ENCODE data around the gene INF2. TPM values are rescaled to one million over a fixed set of nuclear protein-coding genes. Genes with fewer than 3 reads are reported as not detected.

INF2 gene
- total RNA-seq, 4 donors from 2014 or later, result 51.5 to 129 (median 66.7) TPM

- peaks cover 69 to 85% (median 79%) of the 10 kb centered on the region in 4 donors for H3K4me1 ChIP-seq
- H3K27me3 ChIP-seq, result no peaks in the 10 kb centered on the region
- intact Hi-C loops (cut with DNase I), result no loop called here
- no peak for DNase-seq (ENCODE audit: extremely low spot score)
- H3K36me3 ChIP-seq, result peaks cover 28 to 42% (median 37%) of the 10 kb centered on the region in 4 donors
- H3K27ac ChIP-seq (replicated peaks in 1 of 4), result peak overlapping the region; percentile 62 to 73 (median 64)
- peak overlapping the region; percentile 7 to 35 (median 18) for H3K4me3 ChIP-seq
- no peaks in the 10 kb centered on the region for H3K9me3 ChIP-seq
- TF ChIP-seq CTCF (IDR thresholded peaks at IDR 0.05) (no peak), POLR2A (IDR thresholded peaks at IDR 0.05; ENCODE audit: low read depth) (no peak), EP300 (IDR thresholded peaks at IDR 0.05) (no peak), POLR2AphosphoS5 (IDR thresholded peaks at IDR 0.05) (no peak)
- WGBS, result 27% methylated on average over 8 of the region's 24 CpGs
Observed at GRCh38 chr14:104698688-104699425, 9.4 kb downstream of the INF2 start.

DNA sequence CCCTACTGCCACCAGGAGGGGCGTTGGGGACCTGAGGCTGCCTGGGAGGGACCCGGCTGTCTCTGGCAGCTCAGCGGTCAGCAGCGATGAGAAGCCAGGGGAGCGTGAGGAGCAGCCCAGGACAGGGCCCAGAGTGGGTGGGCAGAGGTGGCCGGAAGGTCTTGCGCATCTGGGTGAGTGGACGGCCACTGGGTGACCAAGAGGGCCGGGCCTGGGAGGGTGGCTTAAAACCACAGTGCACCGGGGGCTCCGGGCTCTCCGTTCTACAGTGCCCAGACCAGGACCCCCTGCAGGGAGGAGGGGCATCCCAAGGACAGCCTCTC is 10.0 kb downstream of the INF2 start:
- peak overlapping the region; percentile 7 to 35 (median 18) for H3K4me3 ChIP-seq
- TF ChIP-seq CTCF (IDR thresholded peaks at IDR 0.05) (no peak), EP300 (IDR thresholded peaks at IDR 0.05) (no peak), POLR2A (IDR thresholded peaks at IDR 0.05; ENCODE audit: low read depth) (no peak), POLR2AphosphoS5 (IDR thresholded peaks at IDR 0.05) (no peak)
- intact Hi-C loops (cut with DNase I), result no loop called here
- peaks cover 31 to 45% (median 42%) of the 10 kb centered on the region in 4 donors for H3K36me3 ChIP-seq
- WGBS, result 83% methylated on average over 12 of the region's 12 CpGs
- no peak for DNase-seq (ENCODE audit: extremely low spot score)
- no peaks in the 10 kb centered on the region for H3K27me3 ChIP-seq
- no peaks in the 10 kb centered on the region for H3K9me3 ChIP-seq
- peak overlapping the region; percentile 62 to 73 (median 64) for H3K27ac ChIP-seq (replicated peaks in 1 of 4)
- H3K4me1 ChIP-seq, result peaks cover 64 to 80% (median 74%) of the 10 kb centered on the region in 4 donors

- intact Hi-C loops (cut with DNase I), result no loop called here
- H3K27ac ChIP-seq (replicated peaks in 1 of 4), result peak overlapping the region; percentile 62 to 73 (median 64)
Observed at GRCh38 chr14:104700225-104700651, 10.8 kb downstream of the INF2 start.

DNA sequence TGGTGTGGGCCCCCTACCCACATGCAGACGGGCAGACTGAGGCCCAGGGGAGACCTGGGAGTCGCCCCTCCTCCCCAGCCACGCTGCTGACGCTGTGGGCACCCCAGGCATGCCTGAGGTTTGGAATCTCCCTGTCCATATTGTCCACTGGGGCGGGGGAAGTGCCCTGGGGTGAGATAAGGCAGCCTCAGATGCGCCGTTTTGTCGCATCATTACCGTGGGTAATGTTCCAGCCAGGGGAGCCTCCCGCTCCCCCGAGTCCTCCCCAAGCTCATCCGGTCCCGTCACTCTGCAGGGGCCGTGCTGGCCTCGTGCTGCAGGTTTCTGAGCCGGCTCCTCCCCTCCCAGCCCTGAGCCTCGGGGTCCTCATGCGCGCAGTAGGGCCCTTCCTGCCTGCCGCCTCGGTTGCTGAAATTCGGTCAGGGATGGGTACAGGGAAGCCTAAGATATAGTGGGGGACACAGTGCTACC is 11.4 kb downstream of the INF2 start:
- Histone ChIP-seq H3K4me1 (peaks cover 50 to 66% (median 60%) of the 10 kb centered on the region in 4 donors), H3K36me3 (peaks cover 33 to 59% (median 56%) of the 10 kb centered on the region in 4 donors), H3K27ac (replicated peaks in 1 of 4) (peak overlapping the region in 3 of 4 donors; percentile 62 to 65 (median 64)), H3K4me3 (no peak overlapping the region), H3K27me3 (no peaks in the 10 kb centered on the region), H3K9me3 (no peaks in the 10 kb centered on the region)
- intact Hi-C loops (cut with DNase I), result no loop called here
- WGBS, result 82% methylated on average over 20 of the region's 22 CpGs
- no peak for DNase-seq (ENCODE audit: extremely low spot score)
- TF ChIP-seq EP300 (IDR thresholded peaks at IDR 0.05), result no peak
- no peak for TF ChIP-seq CTCF (IDR thresholded peaks at IDR 0.05)
- no peak for TF ChIP-seq POLR2AphosphoS5 (IDR thresholded peaks at IDR 0.05)
- no peak for TF ChIP-seq POLR2A (IDR thresholded peaks at IDR 0.05; ENCODE audit: low read depth)

More at GRCh38 chr14:104700225-104700651, 10.8 kb downstream of the INF2 start:
- WGBS, result no CpG with 5 or more reads among the region's 14 CpGs
- Histone ChIP-seq H3K4me1 (peaks cover 55 to 72% (median 65%) of the 10 kb centered on the region in 4 donors), H3K36me3 (peaks cover 33 to 54% (median 50%) of the 10 kb centered on the region in 4 donors), H3K27me3 (no peaks in the 10 kb centered on the region), H3K4me3 (peak overlapping the region; percentile 7 to 35 (median 18)), H3K9me3 (no peaks in the 10 kb centered on the region)
- no peak for DNase-seq (ENCODE audit: extremely low spot score)
- TF ChIP-seq POLR2A (IDR thresholded peaks at IDR 0.05; ENCODE audit: low read depth) (no peak), EP300 (IDR thresholded peaks at IDR 0.05) (no peak), POLR2AphosphoS5 (IDR thresholded peaks at IDR 0.05) (no peak), CTCF (IDR thresholded peaks at IDR 0.05) (no peak)

Data from esophagus muscularis mucosa (tissue), 4 donors.